B cell (primary cell): ENCODE results near the gene STXBP6. TPM values are rescaled to one million over a fixed set of nuclear protein-coding genes. Genes with fewer than 3 reads are reported as not detected.

Source experiments
- ATAC-seq: fragments of 200-7000 bp; cut with Tn5 transposase; one replicate; pipeline ENCODE4 v1.10.0; 2021; ENCODE audit warnings: low read depth, mild to moderate bottlenecking, moderate number of reproducible peaks, moderate library complexity
- CTCF ChIA-PET: fragments of 350-600 bp; sonication (Branson Sonifier 250); formaldehyde crosslinking; loops from one replicate; lab custom pipeline; 2021; ENCODE audit warnings: antibody characterized with exemption, inconsistent platforms; lab: Charles Lee
- POLR2A ChIA-PET: fragments of 350-600 bp; sonication (Branson Sonifier 250); formaldehyde crosslinking; loops from one replicate; lab custom pipeline; 2021; ENCODE audit warnings: antibody characterized with exemption; lab: Charles Lee
- DNase-seq: peaks from one replicate; pipeline ENCODE4 v3.0.0; 2013
- H2AFZ ChIP-seq: 2 replicates; pipeline ENCODE4 v1.6.1; 2012; ENCODE audit warnings: mild to moderate bottlenecking, low read depth, low read length; ENCODE audit not compliant: insufficient read depth, poor library complexity, severe bottlenecking
- H3K27ac ChIP-seq, 2 donors: 1 replicate in 1 of 2; 2 replicates in 1 of 2; pipeline ENCODE4 v1.5.1; 2012 to 2013; ENCODE audit warnings: low read length in 2 of 2, mild to moderate bottlenecking in 2 of 2, moderate library complexity in 1 of 2
- H3K27me3 ChIP-seq, 4 experiments: fragments of 200-600 bp in 1 of 4; sonication (generic) in 1 of 4; replicated peaks in 1 of 4; 1 replicate in 2 of 4; 2 replicates in 2 of 4; pipeline versions ENCODE4 v1.6.1 to v1.7.0; 2013 to 2016; ENCODE audit warnings: low read length in 3 of 4, mild to moderate bottlenecking in 2 of 4, mixed read lengths in 1 of 4, moderate library complexity in 1 of 4; ENCODE audit not compliant: insufficient read depth in 4 of 4, control insufficient read depth in 3 of 4; ENCODE audit errors: control extremely low read depth in 1 of 4
- H3K36me3 ChIP-seq, 2 experiments: replicated peaks in 1 of 2; 1 replicate in 1 of 2; 2 replicates in 1 of 2; pipeline versions ENCODE4 v1.6.1 to v1.7.1; 2013; ENCODE audit warnings: low read length in 1 of 2; ENCODE audit not compliant: insufficient read depth in 2 of 2, control insufficient read depth in 1 of 2; ENCODE audit errors: control extremely low read depth in 1 of 2, extremely low read depth in 1 of 2
- H3K4me1 ChIP-seq, 2 donors: fragments of 200-600 bp in 1 of 2; sonication (generic) in 1 of 2; 1 replicate in 1 of 2; 2 replicates in 1 of 2; pipeline versions ENCODE4 v1.5.1 to v1.6.1; 2013 to 2017; ENCODE audit warnings: low read length in 2 of 2; ENCODE audit not compliant: control insufficient read depth in 2 of 2, insufficient read depth in 2 of 2
- H3K4me2 ChIP-seq: replicated peaks from 2 replicates; pipeline ENCODE3; 2012; ENCODE audit warnings: mild to moderate bottlenecking, low read depth, low read length; ENCODE audit not compliant: poor library complexity, severe bottlenecking
- H3K4me3 ChIP-seq, 5 experiments: fragments of 200-600 bp in 1 of 5; sonication (generic) in 1 of 5; 1 replicate in 3 of 5; 2 replicates in 2 of 5; pipeline versions ENCODE4 v1.5.1 to v1.7.0; 2011 to 2016; ENCODE audit warnings: low read length in 4 of 5, mild to moderate bottlenecking in 4 of 5, low read depth in 2 of 5, control low read depth in 1 of 5, moderate library complexity in 1 of 5; ENCODE audit not compliant: insufficient read depth in 1 of 5; ENCODE audit errors: control extremely low read depth in 1 of 5, extremely low read depth in 1 of 5
- H3K79me2 ChIP-seq: fragments of 200-600 bp; sonication (generic); one replicate; pipeline ENCODE4 v1.6.0; 2016; ENCODE audit warnings: low read length; ENCODE audit not compliant: control insufficient read depth, insufficient read depth
- H3K9ac ChIP-seq: fragments of 200-600 bp; sonication (generic); 2 replicates; pipeline ENCODE4 v1.6.1; 2017; ENCODE audit warnings: mild to moderate bottlenecking, low read length, moderate library complexity
- H3K9me3 ChIP-seq, 3 donors: one replicate each; pipeline versions ENCODE4 v1.6.1 to v1.7.1; 2013; ENCODE audit warnings: low read length in 2 of 3; ENCODE audit not compliant: control insufficient read depth in 2 of 3, insufficient read depth in 1 of 3; ENCODE audit errors: control extremely low read depth in 1 of 3
- H4K20me1 ChIP-seq: 2 replicates; pipeline ENCODE4 v1.6.0; 2012; ENCODE audit warnings: mild to moderate bottlenecking, low read length; ENCODE audit not compliant: insufficient read depth, control insufficient read depth, poor library complexity, severe bottlenecking
- H3K27ac Mint-ChIP-seq: one replicate; pipeline ENCODE4 v1.8.0; 2021; ENCODE audit warnings: mixed read lengths
- H3K27me3 Mint-ChIP-seq: one replicate; pipeline ENCODE4 v1.8.0; 2021; ENCODE audit warnings: mixed read lengths
- H3K4me1 Mint-ChIP-seq: one replicate; pipeline ENCODE4 v1.8.0; 2021; ENCODE audit warnings: mixed read lengths
- H3K4me3 Mint-ChIP-seq: one replicate; pipeline ENCODE4 v1.8.0; 2021; ENCODE audit warnings: mixed read lengths
- H3K9me3 Mint-ChIP-seq: one replicate; pipeline ENCODE4 v1.8.0; 2022; ENCODE audit warnings: mixed read lengths; ENCODE audit not compliant: insufficient read depth
- EZH2 ChIP-seq: IDR thresholded peaks from 2 replicates; pipeline ENCODE4 v1.6.1; 2012; ENCODE audit warnings: borderline replicate concordance, low read depth, mild to moderate bottlenecking, moderate library complexity, low read length; ENCODE audit not compliant: insufficient read depth, poor library complexity, severe bottlenecking
- WGBS: methylation state at CpG from one replicate; pipeline ENCODE4 v1.1.5; 2013; ENCODE audit warnings: missing lambda C conversion rate; ENCODE audit not compliant: insufficient coverage; 5-methylcytosine and 5-hydroxymethylcytosine counted together
- intact Hi-C: fragments of 100-400 bp; cut with micrococcal nuclease; formaldehyde crosslinking; loops from one replicate; pipeline ENCODE4 v1.10.0; 2022
- polyA plus RNA-seq: library from polyadenylated mRNA; depleted of rRNA; stranded (reverse); fragments of >200 nt; gene quantifications from 2 replicates; pipeline ENCODE4 v1.2.3, GENCODE V29; 2012
- total RNA-seq, 2 donors: library from RNA; stranded (reverse); fragments of 120-200 nt in 1 of 2; gene quantifications; 1 replicate in 1 of 2; 2 replicates in 1 of 2; pipeline versions ENCODE4 v1.2.3 to v1.2.4, GENCODE V29; 2013 to 2022
- TF ChIP-seq, protein P1 (sequence below): fragments of 200-600 bp; IDR thresholded peaks from one replicate; pipeline ENCODE4 v1.8.0; 2022; ENCODE audit warnings: antibody characterized with exemption, mild to moderate bottlenecking

Gene STXBP6
- total and polyA plus RNA-seq, 2 donors (not counting 1 experiment from before 2014, with no cell fraction given), result 0.01 TPM; not detected in 1

DNA sequence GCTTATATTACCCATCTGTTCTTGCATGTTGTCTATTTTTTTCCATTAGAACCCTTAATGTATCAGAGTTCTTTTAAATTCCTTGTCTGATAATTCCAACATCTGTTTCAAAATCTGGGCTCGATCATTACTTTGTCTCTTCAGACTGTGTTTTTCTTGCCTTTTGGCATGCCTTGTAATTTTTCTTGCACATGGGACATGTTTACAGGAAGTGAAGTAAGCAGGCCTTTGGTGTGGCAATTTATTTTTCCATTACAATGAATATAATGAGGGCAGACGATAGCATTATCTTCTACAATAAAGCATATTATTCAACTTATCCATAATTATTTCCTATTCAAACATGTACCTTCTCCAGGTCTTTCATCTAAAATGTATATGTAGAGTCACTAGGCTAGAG is 48.3 kb downstream of the STXBP6 start:
- Mint-ChIP-seq H3K4me3 (no peak overlapping the region), H3K4me1 (no peaks in the 10 kb centered on the region), H3K27me3 (no peaks in the 10 kb centered on the region), H3K9me3 (no peaks in the 10 kb centered on the region), H3K27ac (no peak overlapping the region)
- Histone ChIP-seq H3K27me3 (no peaks in the 10 kb centered on the region), H3K9ac (no peak overlapping the region), H3K27ac (no peak overlapping the region), H3K9me3 (no peaks in the 10 kb centered on the region), H3K4me3 (no peak overlapping the region), H3K4me2 (no peak overlapping the region), H2AFZ (no peak overlapping the region), H3K36me3 (no peaks in the 10 kb centered on the region), H3K4me1 (no peaks in the 10 kb centered on the region), H4K20me1 (no peaks in the 10 kb centered on the region), H3K79me2 (no peaks in the 10 kb centered on the region)
- ATAC-seq (no peak), DNase-seq (no peak)
- TF ChIP-seq, protein P1, sequence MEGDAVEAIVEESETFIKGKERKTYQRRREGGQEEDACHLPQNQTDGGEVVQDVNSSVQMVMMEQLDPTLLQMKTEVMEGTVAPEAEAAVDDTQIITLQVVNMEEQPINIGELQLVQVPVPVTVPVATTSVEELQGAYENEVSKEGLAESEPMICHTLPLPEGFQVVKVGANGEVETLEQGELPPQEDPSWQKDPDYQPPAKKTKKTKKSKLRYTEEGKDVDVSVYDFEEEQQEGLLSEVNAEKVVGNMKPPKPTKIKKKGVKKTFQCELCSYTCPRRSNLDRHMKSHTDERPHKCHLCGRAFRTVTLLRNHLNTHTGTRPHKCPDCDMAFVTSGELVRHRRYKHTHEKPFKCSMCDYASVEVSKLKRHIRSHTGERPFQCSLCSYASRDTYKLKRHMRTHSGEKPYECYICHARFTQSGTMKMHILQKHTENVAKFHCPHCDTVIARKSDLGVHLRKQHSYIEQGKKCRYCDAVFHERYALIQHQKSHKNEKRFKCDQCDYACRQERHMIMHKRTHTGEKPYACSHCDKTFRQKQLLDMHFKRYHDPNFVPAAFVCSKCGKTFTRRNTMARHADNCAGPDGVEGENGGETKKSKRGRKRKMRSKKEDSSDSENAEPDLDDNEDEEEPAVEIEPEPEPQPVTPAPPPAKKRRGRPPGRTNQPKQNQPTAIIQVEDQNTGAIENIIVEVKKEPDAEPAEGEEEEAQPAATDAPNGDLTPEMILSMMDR, result no peak
- POLR2A ChIA-PET, result no interaction called here
- CTCF ChIA-PET, result no interaction called here
- intact Hi-C loops, result no loop called here
- no CpG with 5 or more reads among the region's 2 CpGs for WGBS

DNA sequence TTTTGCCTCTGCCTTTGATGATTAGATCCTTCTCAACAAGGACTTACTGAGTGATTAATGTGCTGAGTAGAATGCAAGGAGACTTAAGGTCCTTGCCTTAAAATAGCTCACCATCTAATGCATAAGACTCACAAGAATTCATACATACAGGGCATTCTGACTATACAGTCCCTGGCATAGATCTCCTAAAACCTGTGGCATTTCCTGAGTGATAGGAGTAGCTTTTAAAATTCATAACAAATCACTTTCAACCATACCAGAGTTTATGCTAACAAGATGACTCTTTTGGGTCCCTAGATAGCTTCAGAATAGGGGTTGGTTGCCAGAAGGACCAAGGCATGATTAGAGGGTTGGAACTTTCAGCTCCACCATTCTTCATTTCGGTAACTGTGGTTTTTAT is 48.8 kb downstream of the STXBP6 start:
- Mint-ChIP-seq H3K4me1 (no peaks in the 10 kb centered on the region), H3K9me3 (no peaks in the 10 kb centered on the region), H3K4me3 (no peak overlapping the region), H3K27me3 (no peaks in the 10 kb centered on the region), H3K27ac (no peak overlapping the region)
- no peak for ATAC-seq
- no peaks in the 10 kb centered on the region for H3K4me1 ChIP-seq
- no peak for DNase-seq
- H3K79me2 ChIP-seq, result no peaks in the 10 kb centered on the region
- H4K20me1 ChIP-seq, result no peaks in the 10 kb centered on the region
- intact Hi-C loops, result no loop called here
- H3K4me3 ChIP-seq, result no peak overlapping the region
- no peak for TF ChIP-seq EZH2
- TF ChIP-seq, protein P1, result no peak
- no peak overlapping the region for H3K4me2 ChIP-seq
- no peak overlapping the region for H3K9ac ChIP-seq
- no CpG with 5 or more reads among the region's 1 CpG for WGBS
- CTCF ChIA-PET, result no interaction called here
- no peaks in the 10 kb centered on the region for H3K27me3 ChIP-seq
- H2AFZ ChIP-seq, result no peak overlapping the region
- no peaks in the 10 kb centered on the region for H3K9me3 ChIP-seq
- POLR2A ChIA-PET, result no interaction called here
- H3K27ac ChIP-seq, result no peak overlapping the region
- no peaks in the 10 kb centered on the region for H3K36me3 ChIP-seq
